K562 (cell line): ENCODE results near the gene ZFPM1. TPM values are rescaled to one million over a fixed set of nuclear protein-coding genes. Genes with fewer than 3 reads are reported as not detected.

Experiments
- BHLHE40 ChIP-seq: IDR thresholded peaks from 2 replicates; pipeline ENCODE4 v1.6.1; 2011; ENCODE audit warnings: low read length, improper control_type of control experiment
- CCAR2 ChIP-seq: fragments of 200-400 bp; formaldehyde crosslinking; IDR thresholded peaks from 2 replicates; pipeline ENCODE4 v1.6.1; 2017; ENCODE audit warnings: mild to moderate bottlenecking, low read depth, low read length
- DNMT1 ChIP-seq: fragments of 450-650 bp; IDR thresholded peaks from 2 replicates; pipeline ENCODE4 v1.6.1; 2016; ENCODE audit warnings: antibody characterized with exemption, mild to moderate bottlenecking
- E2F3 ChIP-seq: fragments of 250-450 bp; sonication (Bioruptor Pico); IDR thresholded peaks from 2 replicates; pipeline ENCODE4 v1.4.0; 2020; ENCODE audit warnings: mild to moderate bottlenecking
- FOXA3 ChIP-seq, 2 experiments: fragments of 450-650 bp in 1 of 2; sonication (generic) in 1 of 2; formaldehyde crosslinking; IDR thresholded peaks in 1 of 2; conservative IDR thresholded peaks in 1 of 2; 2 replicates each; pipeline versions ENCODE4 v1.4.0 to v1.8.0; 2020 to 2022; ENCODE audit warnings: mild to moderate bottlenecking in 2 of 2, missing genetic modification reagents in 1 of 2
- FOXM1 ChIP-seq, 2 experiments: fragments of 450-650 bp in 1 of 2; sonication (generic) in 1 of 2; formaldehyde crosslinking in 1 of 2; IDR thresholded peaks; 2 replicates each; pipeline versions ENCODE4 v1.6.1 to v1.9.0; 2017 to 2022; ENCODE audit warnings: low read depth in 2 of 2, mild to moderate bottlenecking in 2 of 2, missing genetic modification reagents in 1 of 2, moderate library complexity in 1 of 2
- GATA2 ChIP-seq: sonication (generic); formaldehyde crosslinking; IDR thresholded peaks from 2 replicates; pipeline ENCODE4 v1.4.0; 2020; ENCODE audit warnings: mild to moderate bottlenecking, missing genetic modification reagents
- HDAC6 ChIP-seq: IDR thresholded peaks from 2 replicates; pipeline ENCODE4 v1.6.1; 2012; ENCODE audit warnings: low read depth, mild to moderate bottlenecking, control low read depth, inconsistent platforms, low read length, moderate library complexity
- KAT2B ChIP-seq: IDR thresholded peaks from one replicate; pipeline ENCODE4 v1.6.1; 2012; ENCODE audit warnings: low read depth, mild to moderate bottlenecking, control low read depth, inconsistent platforms, low read length, moderate library complexity
- MCM3 ChIP-seq: fragments of 450-650 bp; IDR thresholded peaks from 2 replicates; pipeline ENCODE4 v1.6.1; 2016
- MEIS2 ChIP-seq: fragments of 450-650 bp; IDR thresholded peaks from 2 replicates; pipeline ENCODE4 v1.6.1; 2014; ENCODE audit warnings: mild to moderate bottlenecking; ENCODE audit not compliant: partially characterized antibody
- MXD1 ChIP-seq: fragments of 250-450 bp; sonication (Bioruptor Pico); IDR thresholded peaks from 2 replicates; pipeline ENCODE4 v1.8.0; 2021; ENCODE audit warnings: borderline replicate concordance, mild to moderate bottlenecking, moderate library complexity; ENCODE audit not compliant: poor library complexity, severe bottlenecking
- NR2F6 ChIP-seq: fragments of 450-650 bp; formaldehyde crosslinking; IDR thresholded peaks from 2 replicates; pipeline ENCODE4 v1.4.0; 2020; ENCODE audit warnings: mild to moderate bottlenecking
- PTRF ChIP-seq: fragments of 450-650 bp; IDR thresholded peaks from 2 replicates; pipeline ENCODE4 v1.6.1; 2016; ENCODE audit warnings: mild to moderate bottlenecking, missing genetic modification characterization, missing compliant biosample characterization
- RBM39 ChIP-seq: fragments of 200-400 bp; formaldehyde crosslinking; optimal IDR thresholded peaks from 2 replicates; pipeline ENCODE3; 2018; ENCODE audit warnings: low read depth, low read length
- RERE ChIP-seq: sonication (generic); formaldehyde crosslinking; IDR thresholded peaks from 2 replicates; pipeline ENCODE4 v1.8.0; 2023; ENCODE audit warnings: missing genetic modification reagents, mild to moderate bottlenecking, borderline replicate concordance
- SMARCA4 ChIP-seq: fragments of 450-650 bp; IDR thresholded peaks from 2 replicates; pipeline ENCODE4 v1.6.1; 2016
- SREBF2 ChIP-seq: sonication (generic); formaldehyde crosslinking; IDR thresholded peaks from 2 replicates; pipeline ENCODE4 v1.4.0; 2020; ENCODE audit warnings: mild to moderate bottlenecking, missing genetic modification reagents
- SRSF3 ChIP-seq: fragments of 200-400 bp; formaldehyde crosslinking; IDR thresholded peaks from 2 replicates; pipeline ENCODE4 v1.6.1; 2016; ENCODE audit warnings: mild to moderate bottlenecking, low read length, moderate library complexity; ENCODE audit not compliant: insufficient read depth
- ZBTB43 ChIP-seq: sonication (generic); formaldehyde crosslinking; IDR thresholded peaks from 2 replicates; pipeline ENCODE4 v1.8.0; 2023; ENCODE audit warnings: mild to moderate bottlenecking, missing genetic modification reagents
- ZNF24 ChIP-seq: fragments of 450-650 bp; IDR thresholded peaks from 2 replicates; pipeline ENCODE4 v1.6.1; 2016
- ZNF584 ChIP-seq: fragments of 200-800 bp; sonication (Bioruptor generic); IDR thresholded peaks from 2 replicates; pipeline ENCODE4 v1.6.1; 2016; ENCODE audit warnings: low read depth, mild to moderate bottlenecking, missing genetic modification characterization, missing compliant biosample characterization
- polyA plus RNA-seq, 8 experiments: library from polyadenylated mRNA; depleted of rRNA in 4 of 8; stranded (reverse) in 5 of 8; unstranded in 3 of 8; fragments of >200 nt; fragmentation: Nextera tagmentation in 2 of 8; fragmentation: Illumina TruSeq in 1 of 8; extraction: Ambion mirVana in 2 of 8; extraction: Trizol in 1 of 8; gene quantifications; 2 replicates each; pipeline versions ENCODE4 v1.2.1 to v1.2.3, GENCODE V29; 2011 to 2014; ENCODE audit warnings: inconsistent platforms in 1 of 8, missing spikeins in 1 of 8
- total RNA-seq, 7 experiments: library from RNA; depleted of rRNA in 6 of 7; stranded (reverse); fragments of >200 nt in 6 of 7; fragmentation: Illumina TruSeq in 2 of 7; extraction: Trizol in 2 of 7; gene quantifications; 2 replicates each; pipeline versions ENCODE4 v1.2.1 to v1.2.3, GENCODE V29; 2011 to 2021; ENCODE audit warnings: low replicate concordance in 1 of 7

The ZFPM1 gene
- total and polyA plus RNA-seq, 9 of the 15 experiments (the other 6 are each of a cell fraction or from before 2014, with no cell fraction given) = 0.03 to 35.9 (median 1.4) TPM

- TF ChIP-seq RERE (CRISPR knock-in tag) = no peak
- TF ChIP-seq SREBF2 (CRISPR knock-in tag) = no peak
- no peak for TF ChIP-seq NR2F6 (CRISPR knock-in tag)
- no peak for TF ChIP-seq FOXA3 (CRISPR knock-in tag; conservative IDR thresholded peaks at IDR 0.05 in 1 of 2, IDR thresholded peaks at IDR 0.05 in 1 of 2)
- TF ChIP-seq SMARCA4 = peak; percentile 63
- no peak for TF ChIP-seq MCM3
- TF ChIP-seq HDAC6 = no peak
- TF ChIP-seq GATA2 (CRISPR knock-in tag) = peak; percentile 69; the same call in 1 of the 2 replicates
- TF ChIP-seq BHLHE40 = peak; percentile 24; the same call in 1 of the 2 replicates
- no peak for TF ChIP-seq ZNF24
- peak; percentile 76 for TF ChIP-seq MEIS2
- TF ChIP-seq DNMT1 = no peak
- TF ChIP-seq RBM39 = no peak
- TF ChIP-seq PTRF (tag) = no peak
- no peak for TF ChIP-seq SRSF3
- peak; percentile 87 for TF ChIP-seq E2F3 (CRISPR knock-in tag)
- TF ChIP-seq KAT2B = no peak
- TF ChIP-seq ZBTB43 (CRISPR knock-in tag) = no peak
- TF ChIP-seq FOXM1 (IDR thresholded peaks at IDR 0.05; ENCODE audit: low read depth) = no peak
- TF ChIP-seq FOXM1 (CRISPR knock-in tag; IDR thresholded peaks at IDR 0.05; ENCODE audit: low read depth) = no peak
- TF ChIP-seq MXD1 (CRISPR knock-in tag) = no peak
- TF ChIP-seq CCAR2 = no peak
- TF ChIP-seq ZNF584 (CRISPR knock-in tag) = peak; percentile 81; the same call in 1 of the 2 replicates
Measured at GRCh38 chr16:88473666-88474534, 20.8 kb downstream of the ZFPM1 start (continued).
